GM12878 (cell line): ENCODE measurements around the gene FDPS. TPM values are rescaled to one million over a fixed set of nuclear protein-coding genes. Genes with fewer than 3 reads are reported as not detected.

Experiments
- ATAC-seq: fragments of 200-7000 bp; cut with Tn5 transposase; 3 replicates; pipeline ENCODE4 v1.9.1; 2020; ENCODE audit warnings: mild to moderate bottlenecking, moderate library complexity
- BruUV-seq: library from RNA; stranded (reverse); fragments of 400-500 nt; replicated peaks from 2 replicates; lab custom pipeline; 2021; lab: Mats Ljungman, UMichigan
- CTCF ChIA-PET: fragments of 300-600 bp; sonication (Branson Sonifier 250); formaldehyde crosslinking; extraction: SDS; loops from one replicate; lab custom pipeline; 2021; ENCODE audit warnings: inconsistent platforms; lab: Yijun Ruan, JAX
- POLR2A ChIA-PET: fragments of 350-600 bp; formaldehyde crosslinking; extraction: SDS; loops from one replicate; lab custom pipeline; 2021; ENCODE audit warnings: inconsistent platforms; lab: Charles Lee
- RAD21 ChIA-PET: fragments of 300-600 bp; sonication (Branson Sonifier 250); formaldehyde crosslinking; loops from one replicate; lab custom pipeline; 2023; ENCODE audit warnings: antibody characterized with exemption; ENCODE audit not compliant: unreplicated experiment; lab: Charles Lee
- SMC1A ChIA-PET: fragments of 300-600 bp; sonication (Branson Sonifier 250); formaldehyde crosslinking; loops from one replicate; lab custom pipeline; 2023; ENCODE audit not compliant: unreplicated experiment, uncharacterized antibody; lab: Charles Lee
- DNase-seq: peaks from one replicate; pipeline ENCODE4 v3.0.0-alpha.2; 2011; ENCODE audit warnings: low read depth, low spot score
- FAIRE-seq: peaks from 3 replicates; lab custom pipeline; 2011; peaks lifted over from hg19 to GRCh38; lab: Jason Lieb, UNC
- H2AFZ ChIP-seq: 2 replicates; pipeline ENCODE4 v1.6.0; 2011; ENCODE audit warnings: low read depth, low read length, control low read depth; ENCODE audit not compliant: control insufficient read depth
- H3K27ac ChIP-seq: 2 replicates; pipeline ENCODE4 v1.5.1; 2011; ENCODE audit warnings: control low read depth; ENCODE audit not compliant: control insufficient read depth, insufficient read depth
- H3K27me3 ChIP-seq, 2 experiments: replicated peaks in 1 of 2; 2 replicates each; pipeline versions ENCODE4 v1.6.0 to v1.6.1; 2011; ENCODE audit warnings: low read length in 1 of 2; ENCODE audit not compliant: control insufficient read depth in 2 of 2, insufficient read depth in 2 of 2
- H3K36me3 ChIP-seq, 2 experiments: 2 replicates each; pipeline ENCODE4 v1.5.1; 2011; ENCODE audit warnings: low read length in 1 of 2; ENCODE audit not compliant: control insufficient read depth in 2 of 2, insufficient read depth in 2 of 2
- H3K4me1 ChIP-seq: 2 replicates; pipeline ENCODE4 v1.6.1; 2011; ENCODE audit warnings: mild to moderate bottlenecking, low read length, moderate library complexity, mixed read lengths; ENCODE audit not compliant: control insufficient read depth, insufficient read depth
- H3K4me2 ChIP-seq: 2 replicates; pipeline ENCODE4 v1.6.0; 2011; ENCODE audit warnings: control low read depth; ENCODE audit not compliant: control insufficient read depth, insufficient read depth
- H3K4me3 ChIP-seq: fragments of 200-600 bp; sonication (generic); 2 replicates; pipeline ENCODE4 v1.5.1; 2016
- H3K79me2 ChIP-seq: 2 replicates; pipeline ENCODE4 v1.6.0; 2011; ENCODE audit warnings: low read length; ENCODE audit not compliant: control insufficient read depth, insufficient read depth
- H3K9ac ChIP-seq: 2 replicates; pipeline ENCODE4 v1.8.0; 2011; ENCODE audit warnings: low read length, control low read depth, mixed read lengths; ENCODE audit not compliant: control insufficient read depth, insufficient read depth
- H3K9me3 ChIP-seq: replicated peaks from 3 replicates; pipeline ENCODE4 v1.5.1; 2011; ENCODE audit warnings: mild to moderate bottlenecking, low read length; ENCODE audit not compliant: control insufficient read depth, insufficient read depth
- H4K20me1 ChIP-seq: 2 replicates; pipeline ENCODE4 v1.6.0; 2011; ENCODE audit not compliant: control insufficient read depth, insufficient read depth
- CUX1 ChIP-seq: IDR thresholded peaks from 2 replicates; pipeline ENCODE4 v1.6.1; 2012; ENCODE audit warnings: improper control_type of control experiment, low read depth, low read length; ENCODE audit not compliant: insufficient replicate concordance
- FOS ChIP-seq: IDR thresholded peaks from 3 replicates; pipeline ENCODE4 v1.6.1; 2011; ENCODE audit warnings: borderline replicate concordance; ENCODE audit not compliant: insufficient read length; ENCODE audit errors: extremely low read depth
- HSF1 ChIP-seq: fragments of 150-350 bp; IDR thresholded peaks from 2 replicates; pipeline ENCODE4 v1.6.1; 2014; ENCODE audit warnings: mild to moderate bottlenecking, low read depth, low read length
- JUND ChIP-seq: IDR thresholded peaks from 2 replicates; pipeline ENCODE4 v1.6.1; 2012; ENCODE audit warnings: low read depth, mild to moderate bottlenecking, low read length, improper control_type of control experiment, moderate library complexity
- MYB ChIP-seq: fragments of 150-350 bp; IDR thresholded peaks from 2 replicates; pipeline ENCODE4 v1.6.1; 2014; ENCODE audit warnings: mild to moderate bottlenecking, low read depth, low read length, borderline replicate concordance
- PAX5 ChIP-seq: IDR thresholded peaks from 2 replicates; pipeline ENCODE4 v1.6.1; 2011; ENCODE audit warnings: low read depth, low read length, borderline replicate concordance
- PAX8 ChIP-seq: fragments of 450-650 bp; IDR thresholded peaks from 2 replicates; pipeline ENCODE4 v1.6.1; 2017; ENCODE audit warnings: mild to moderate bottlenecking, moderate library complexity
- SMAD5 ChIP-seq: IDR thresholded peaks from 2 replicates; pipeline ENCODE4 v1.6.1; 2016; ENCODE audit warnings: antibody characterized with exemption, low read depth
- SUZ12 ChIP-seq: fragments of 200-600 bp; sonication (generic); IDR thresholded peaks from one replicate; pipeline ENCODE4 v1.6.1; 2018; ENCODE audit warnings: antibody characterized with exemption, mild to moderate bottlenecking; ENCODE audit not compliant: unreplicated experiment
- TAF1 ChIP-seq: IDR thresholded peaks from 2 replicates; pipeline ENCODE4 v1.6.1; 2011; ENCODE audit warnings: mild to moderate bottlenecking, low read depth, low read length, borderline replicate concordance
- ZNF592 ChIP-seq: fragments of 450-650 bp; IDR thresholded peaks from 2 replicates; pipeline ENCODE4 v1.6.1; 2017; ENCODE audit warnings: mild to moderate bottlenecking, moderate library complexity
- WGBS: methylation state at CpG from one replicate; pipeline ENCODE4 v1.1.6; 2016; ENCODE audit warnings: low lambda C conversion rate; ENCODE audit not compliant: insufficient replicate concordance, insufficient coverage; ENCODE audit errors: missing lambda C conversion rate; 5-methylcytosine and 5-hydroxymethylcytosine counted together
- in situ Hi-C: fragments of 300-500 bp; cut with MboI; formaldehyde crosslinking; loops from 9 replicates; pipeline ENCODE4 v1.14.3; 2018; ENCODE audit warnings: mixed read lengths
- intact Hi-C: fragments of 100-400 bp; cut with micrococcal nuclease; formaldehyde crosslinking; loops from one replicate; pipeline ENCODE4 v1.14.2; 2022; ENCODE audit not compliant: unreplicated experiment
- polyA plus RNA-seq, 11 experiments: library from polyadenylated mRNA; depleted of rRNA in 4 of 11; unstranded in 6 of 11; stranded (reverse) in 5 of 11; fragments of >200 nt; fragmentation: Nextera tagmentation in 4 of 11; fragmentation: Illumina TruSeq in 1 of 11; extraction: Ambion mirVana in 4 of 11; extraction: Trizol in 1 of 11; gene quantifications; 1 replicate in 1 of 11; 2 replicates in 10 of 11; pipeline versions ENCODE4 v1.2.1 to v1.2.3, GENCODE V29; 2011 to 2016; ENCODE audit warnings: inconsistent platforms in 2 of 11, missing spikeins in 2 of 11, low read depth in 1 of 11
- total RNA-seq, 4 experiments: library from RNA; depleted of rRNA in 3 of 4; stranded (reverse); fragments of >200 nt in 3 of 4; fragmentation: Illumina TruSeq in 1 of 4; extraction: Trizol in 1 of 4; gene quantifications; 2 replicates each; pipeline versions ENCODE4 v1.2.1 to v1.2.3, GENCODE V29; 2013 to 2021

The FDPS gene
- total and polyA plus RNA-seq, 10 of the 15 experiments (the other 5 are each of a cell fraction or from before 2014, with no cell fraction given) = 405 to 1,156 (median 487) TPM

GRCh38 chr1:155285063-155285462 lies 23.6 kb upstream of the FDPS start:
- WGBS = 92% methylated on average over 14 of the region's 14 CpGs
- DNase-seq (no peak), FAIRE-seq (no peak), ATAC-seq (no peak)
- ChIA-PET CTCF (interaction anchor here (0.7 to 1.3 kb wide), 2 partner anchors 28 to 78 kb away, joined by 3 to 4 read pairs; no protein-coding TSS in a partner anchor), RAD21 (no interaction called here), POLR2A (interaction anchor here (0.5 kb wide), 1 partner anchor 124 kb away, joined by 3 read pairs; no protein-coding TSS in a partner anchor), SMC1A (no interaction called here)
- Histone ChIP-seq H3K9ac (no peak overlapping the region), H3K27me3 (no peaks in the 10 kb centered on the region), H3K4me1 (no peaks in the 10 kb centered on the region), H3K9me3 (no peaks in the 10 kb centered on the region), H3K4me3 (no peak overlapping the region), H2AFZ (no peak overlapping the region), H3K4me2 (no peak overlapping the region), H3K79me2 (no peaks in the 10 kb centered on the region), H4K20me1 (no peaks in the 10 kb centered on the region), H3K27ac (no peak overlapping the region), H3K36me3 (no peaks in the 10 kb centered on the region)
- TF ChIP-seq CUX1 (no peak), SUZ12 (no peak), TAF1 (no peak), PAX5 (no peak), HSF1 (no peak), JUND (no peak), SMAD5 (no peak), ZNF592 (no peak), FOS (no peak), MYB (no peak), PAX8 (no peak)
- intact Hi-C loops = no loop called here
- in situ Hi-C loops = no loop called here
- no TSS peak for BruUV-seq
